DND-41 (cell line): Measurements from ENCODE around the gene SMIM35.

Source experiments
- ATAC-seq: fragments of 200-7000 bp; cut with Tn5 transposase; 3 replicates; pipeline ENCODE4 v1.9.1; 2021; ENCODE audit warnings: low read depth; ENCODE audit not compliant: insufficient read depth
- DNase-seq: peaks from one replicate; pipeline ENCODE4 v3.0.0-alpha.2; 2020
- H2AFZ ChIP-seq: 2 replicates; pipeline ENCODE4 v1.6.0; 2012; ENCODE audit warnings: low read depth, low read length
- H3K27ac ChIP-seq: 2 replicates; pipeline ENCODE4 v1.5.1; 2012; ENCODE audit warnings: low read length, inconsistent platforms
- H3K27me3 ChIP-seq: fragments of 200-600 bp; sonication (generic); 2 replicates; pipeline ENCODE4 v1.6.0; 2012; ENCODE audit warnings: low read length, mild to moderate bottlenecking, inconsistent platforms; ENCODE audit not compliant: insufficient read depth, poor library complexity
- H3K36me3 ChIP-seq: 2 replicates; pipeline ENCODE4 v1.5.1; 2012; ENCODE audit warnings: low read length, inconsistent platforms; ENCODE audit not compliant: insufficient read depth
- H3K4me1 ChIP-seq: 2 replicates; pipeline ENCODE4 v1.5.1; 2012; ENCODE audit warnings: mild to moderate bottlenecking, low read length; ENCODE audit not compliant: insufficient read depth
- H3K4me2 ChIP-seq: 2 replicates; pipeline ENCODE4 v1.6.0; 2012; ENCODE audit warnings: mild to moderate bottlenecking, moderate library complexity, low read length, inconsistent platforms; ENCODE audit not compliant: insufficient read depth
- H3K4me3 ChIP-seq, 2 experiments: fragments of 200-600 bp in 1 of 2; shearing (Covaris generic) in 1 of 2; 2 replicates each; pipeline ENCODE4 v1.5.1; 2012 to 2016; ENCODE audit warnings: inconsistent platforms in 2 of 2, low read length in 2 of 2, mild to moderate bottlenecking in 2 of 2, low read depth in 1 of 2, moderate library complexity in 1 of 2
- H3K79me2 ChIP-seq: 2 replicates; pipeline ENCODE4 v1.6.0; 2012; ENCODE audit warnings: low read length, inconsistent platforms; ENCODE audit not compliant: insufficient read depth
- H3K9ac ChIP-seq: 2 replicates; pipeline ENCODE4 v1.6.0; 2012; ENCODE audit warnings: low read depth, mild to moderate bottlenecking, inconsistent platforms, low read length, moderate library complexity
- H3K9me3 ChIP-seq: 2 replicates; pipeline ENCODE4 v1.5.1; 2012; ENCODE audit warnings: low read length, moderate library complexity, mild to moderate bottlenecking, inconsistent platforms; ENCODE audit not compliant: insufficient read depth, severe bottlenecking
- H4K20me1 ChIP-seq: 2 replicates; pipeline ENCODE4 v1.6.0; 2012; ENCODE audit warnings: low read length; ENCODE audit not compliant: insufficient read depth
- EZH2 ChIP-seq: IDR thresholded peaks from 3 replicates; pipeline ENCODE4 v1.6.1; 2012; ENCODE audit warnings: borderline replicate concordance, low read depth, mild to moderate bottlenecking, moderate library complexity, low read length, inconsistent platforms; ENCODE audit not compliant: severe bottlenecking
- TF ChIP-seq, protein P1 (sequence below): IDR thresholded peaks from 2 replicates; pipeline ENCODE4 v1.5.1; 2012; ENCODE audit warnings: borderline replicate concordance, low read length, moderate library complexity, mild to moderate bottlenecking; ENCODE audit not compliant: poor library complexity, severe bottlenecking; ENCODE audit errors: extremely low read depth

The SMIM35 gene

DNA sequence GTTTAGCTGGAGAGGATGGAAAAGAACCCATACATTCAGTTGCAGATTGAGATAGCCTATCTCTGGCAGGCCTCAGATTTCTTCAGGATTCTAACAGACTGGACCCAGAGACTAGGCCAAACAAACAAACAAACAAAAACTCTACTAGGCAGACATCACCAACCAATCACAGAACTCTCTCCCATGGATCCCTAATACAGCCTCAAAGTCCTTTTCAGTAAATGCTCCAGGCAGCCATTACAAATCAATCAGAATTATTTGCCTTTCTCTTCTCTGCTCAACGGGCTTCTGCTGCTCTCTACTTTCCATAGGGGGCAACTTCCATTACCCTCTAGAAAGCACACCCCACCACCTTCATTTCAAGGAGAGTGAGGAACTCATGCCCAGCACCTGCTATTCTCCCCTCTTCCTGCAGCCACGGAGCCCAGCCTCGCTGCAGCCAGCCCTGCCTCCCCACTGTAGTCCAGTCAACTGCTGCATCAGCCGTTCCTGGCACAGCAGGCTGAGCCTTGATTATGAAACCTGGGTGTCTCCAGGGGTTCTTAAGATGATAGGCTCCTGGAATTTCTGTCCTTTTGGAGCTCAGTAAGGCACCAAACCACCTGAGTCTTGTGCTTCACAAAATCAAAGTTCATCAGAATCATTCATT, 19.0 kb upstream of the SMIM35 start:
- Histone ChIP-seq H3K79me2 (no peaks in the 10 kb centered on the region), H2AFZ (no peak overlapping the region), H3K9ac (no peak overlapping the region), H3K9me3 (no peaks in the 10 kb centered on the region), H3K27ac (no peak overlapping the region), H3K4me2 (no peak overlapping the region), H3K36me3 (no peaks in the 10 kb centered on the region), H3K27me3 (peaks cover 15% of the 10 kb centered on the region), H3K4me3 (no peak overlapping the region), H4K20me1 (no peaks in the 10 kb centered on the region; the same call in 1 of the 2 replicates), H3K4me1 (no peaks in the 10 kb centered on the region)
- TF ChIP-seq, protein P1, sequence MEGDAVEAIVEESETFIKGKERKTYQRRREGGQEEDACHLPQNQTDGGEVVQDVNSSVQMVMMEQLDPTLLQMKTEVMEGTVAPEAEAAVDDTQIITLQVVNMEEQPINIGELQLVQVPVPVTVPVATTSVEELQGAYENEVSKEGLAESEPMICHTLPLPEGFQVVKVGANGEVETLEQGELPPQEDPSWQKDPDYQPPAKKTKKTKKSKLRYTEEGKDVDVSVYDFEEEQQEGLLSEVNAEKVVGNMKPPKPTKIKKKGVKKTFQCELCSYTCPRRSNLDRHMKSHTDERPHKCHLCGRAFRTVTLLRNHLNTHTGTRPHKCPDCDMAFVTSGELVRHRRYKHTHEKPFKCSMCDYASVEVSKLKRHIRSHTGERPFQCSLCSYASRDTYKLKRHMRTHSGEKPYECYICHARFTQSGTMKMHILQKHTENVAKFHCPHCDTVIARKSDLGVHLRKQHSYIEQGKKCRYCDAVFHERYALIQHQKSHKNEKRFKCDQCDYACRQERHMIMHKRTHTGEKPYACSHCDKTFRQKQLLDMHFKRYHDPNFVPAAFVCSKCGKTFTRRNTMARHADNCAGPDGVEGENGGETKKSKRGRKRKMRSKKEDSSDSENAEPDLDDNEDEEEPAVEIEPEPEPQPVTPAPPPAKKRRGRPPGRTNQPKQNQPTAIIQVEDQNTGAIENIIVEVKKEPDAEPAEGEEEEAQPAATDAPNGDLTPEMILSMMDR, result no peak
- no peak for TF ChIP-seq EZH2
- DNase-seq (no peak), ATAC-seq (no peak)

DNA sequence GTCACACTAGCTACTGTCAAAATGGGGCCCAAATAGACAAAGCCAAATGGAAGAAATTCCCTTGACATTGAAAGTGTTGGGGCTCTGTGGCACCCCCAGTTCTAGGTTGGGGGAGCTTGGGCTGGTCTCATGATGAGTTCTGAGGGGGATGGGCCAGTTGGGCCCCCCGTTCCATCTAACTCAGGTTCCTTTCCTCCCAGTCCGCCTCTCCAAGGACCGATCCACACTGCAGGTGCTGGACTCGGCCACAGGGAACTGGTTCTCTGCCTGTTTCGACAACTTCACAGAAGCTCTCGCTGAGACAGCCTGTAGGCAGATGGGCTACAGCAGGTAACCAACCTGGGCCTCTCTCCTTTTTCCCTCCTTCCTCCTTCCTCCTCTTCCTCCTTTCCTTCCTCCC, 17.7 kb upstream of the SMIM35 start:
- H3K4me2 ChIP-seq, result no peak overlapping the region
- DNase-seq, result no peak
- H3K4me1 ChIP-seq, result no peaks in the 10 kb centered on the region
- no peak for ATAC-seq
- no peak overlapping the region for H3K27ac ChIP-seq
- peaks cover 19% of the 10 kb centered on the region for H3K27me3 ChIP-seq
- H3K79me2 ChIP-seq, result no peaks in the 10 kb centered on the region
- no peaks in the 10 kb centered on the region for H3K36me3 ChIP-seq
- H3K4me3 ChIP-seq, result no peak overlapping the region
- no peaks in the 10 kb centered on the region; the same call in 1 of the 2 replicates for H4K20me1 ChIP-seq
- no peak overlapping the region for H3K9ac ChIP-seq
- H2AFZ ChIP-seq, result no peak overlapping the region
- no peak for TF ChIP-seq EZH2
- TF ChIP-seq, protein P1, result no peak
- no peaks in the 10 kb centered on the region for H3K9me3 ChIP-seq

DNA sequence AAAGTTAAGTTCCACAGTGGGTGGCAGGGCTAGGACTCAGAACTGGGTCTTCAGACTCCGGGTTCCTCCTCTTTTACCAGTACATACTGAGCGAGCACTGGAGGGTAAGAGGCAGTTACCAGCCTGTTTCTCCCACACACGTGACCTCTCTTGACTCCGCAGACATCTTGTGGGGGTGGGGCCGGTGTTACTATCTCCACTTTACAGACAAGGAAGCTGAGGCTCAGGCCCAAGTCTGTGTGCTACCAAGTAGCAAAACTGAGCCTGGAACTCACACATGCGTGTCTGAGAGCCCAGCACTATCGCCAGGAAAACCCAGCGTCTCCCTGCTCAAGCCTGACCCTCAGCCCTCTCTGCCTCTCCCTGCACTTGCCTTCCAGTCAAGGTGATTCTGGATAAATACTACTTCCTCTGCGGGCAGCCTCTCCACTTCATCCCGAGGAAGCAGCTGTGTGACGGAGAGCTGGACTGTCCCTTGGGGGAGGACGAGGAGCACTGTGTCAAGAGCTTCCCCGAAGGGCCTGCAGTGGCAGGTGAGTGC, 16.0 kb upstream of the SMIM35 start:
- no peak for TF ChIP-seq EZH2
- TF ChIP-seq, protein P1, result no peak
- H3K79me2 ChIP-seq, result no peaks in the 10 kb centered on the region
- no peak for DNase-seq

More for the DNA sequence above, 16.0 kb upstream of the SMIM35 start:
- Histone ChIP-seq H3K4me2 (no peak overlapping the region), H2AFZ (no peak overlapping the region), H4K20me1 (no peaks in the 10 kb centered on the region), H3K9me3 (no peaks in the 10 kb centered on the region), H3K27ac (no peak overlapping the region), H3K36me3 (no peaks in the 10 kb centered on the region), H3K4me3 (no peak overlapping the region), H3K27me3 (peaks cover 12% of the 10 kb centered on the region), H3K4me1 (no peaks in the 10 kb centered on the region), H3K9ac (no peak overlapping the region)
- no peak for ATAC-seq
